Stimulated activated CD4-positive, alpha-beta T cell treated with anti-CD3 and anti-CD28 coated beads, Interleukin-4, amount 100 ng/mL, for 48 hours (primary cell): ENCODE data around the gene RB1.
"Not testable (repeated sequence)": the region's sequence is repeated elsewhere in the genome, so short reads cannot be mapped to it uniquely, and the experiment has no call there.

Experiments
- DNase-seq, 2 donors: peaks; one replicate each; pipeline ENCODE4 v3.0.0-alpha.2; 2020; ENCODE audit warnings: low read depth in 2 of 2

Gene RB1

DNA sequence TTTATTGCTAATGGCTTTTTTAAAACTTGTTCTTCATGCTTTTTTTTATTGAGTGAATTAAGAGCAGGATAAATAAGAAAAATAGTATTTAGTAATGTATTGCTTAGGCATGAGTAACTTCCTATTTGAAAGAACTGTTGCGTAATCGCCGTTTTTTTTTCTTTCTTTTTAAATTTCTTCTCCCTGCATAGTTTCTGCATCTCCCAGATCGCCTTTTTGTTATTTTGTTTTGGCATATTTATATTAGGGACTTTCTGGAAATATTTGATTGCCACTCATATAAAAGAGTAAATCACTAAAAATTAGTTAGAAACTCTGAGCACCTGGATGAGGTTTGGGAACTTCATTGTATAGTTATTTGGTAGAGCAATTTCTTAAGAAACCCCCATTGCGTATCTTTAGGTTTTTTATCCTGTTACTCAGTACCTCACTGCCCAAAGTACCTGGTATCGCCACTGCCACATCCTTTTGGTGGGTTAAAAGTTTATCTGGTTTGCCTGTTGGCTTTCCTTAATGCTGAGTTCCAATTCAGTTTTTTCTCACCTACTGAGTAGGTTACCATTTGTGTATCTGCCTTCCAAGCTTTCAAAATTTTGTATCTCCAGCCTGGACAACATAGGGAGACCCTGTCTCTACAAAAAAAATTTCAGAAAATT is 145.5 kb downstream of the RB1 start:
- DNase-seq, result no peak

DNA sequence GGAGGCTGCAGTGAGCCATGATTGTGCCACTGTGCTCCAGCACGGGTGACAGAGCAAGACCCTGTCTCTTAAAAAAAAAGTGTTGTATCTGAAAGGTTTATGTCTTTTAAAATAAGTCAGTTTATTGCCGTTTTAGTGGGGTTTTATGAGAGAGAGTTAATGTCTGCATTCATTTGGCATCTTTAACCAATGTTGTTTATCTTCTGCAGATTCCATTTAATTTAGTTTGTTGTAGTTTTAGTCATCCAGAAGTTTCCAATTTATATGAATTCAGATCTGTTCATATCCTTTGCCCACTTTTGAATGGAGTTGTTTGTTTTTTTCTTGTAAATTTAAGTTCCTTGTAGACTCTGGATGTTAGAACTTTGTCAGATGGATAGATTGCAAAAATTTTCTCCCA is 146.1 kb downstream of the RB1 start:
- no peak for DNase-seq

DNA sequence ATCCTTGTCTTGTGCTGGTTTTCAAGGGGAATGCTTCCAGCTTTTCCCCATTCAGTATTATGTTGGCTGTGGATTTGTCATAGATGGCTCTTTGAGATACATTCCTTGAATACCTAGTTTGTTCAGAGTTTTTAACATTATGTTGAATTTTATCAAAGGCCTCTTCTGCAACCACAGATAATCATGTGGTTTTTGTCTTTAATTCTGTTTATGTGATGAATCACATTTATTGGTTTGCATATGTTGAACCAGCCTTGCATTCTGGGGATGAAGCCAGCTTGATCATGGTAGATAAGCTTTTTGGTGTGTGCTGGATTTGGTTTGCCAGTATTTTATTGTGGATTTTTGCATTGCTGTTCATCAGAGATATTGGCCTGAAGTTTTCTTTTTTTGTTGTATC is 147.6 kb downstream of the RB1 start:
- DNase-seq, result not testable (repeated sequence)

DNA sequence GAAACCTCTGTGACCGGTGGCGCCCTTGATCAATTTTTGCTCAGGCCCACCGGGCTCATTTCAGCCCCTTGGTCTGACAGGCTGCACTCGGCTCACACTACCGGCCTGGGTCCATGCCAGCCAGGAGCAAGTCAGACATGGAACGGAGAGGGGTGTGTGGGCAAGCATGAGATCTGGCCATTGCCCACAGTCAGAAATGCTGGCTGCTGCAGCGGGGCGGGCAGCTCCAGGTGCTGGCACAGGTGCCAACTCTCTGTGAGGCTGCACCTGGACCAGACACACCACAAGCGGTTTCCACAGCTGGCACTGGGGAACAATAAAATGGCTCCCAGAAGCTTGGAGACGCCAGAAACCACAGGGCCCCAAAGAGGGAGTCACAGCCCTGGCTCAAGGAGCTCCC is 153.0 kb downstream of the RB1 start:
- no peak for DNase-seq

GRCh38 chr13:48457578-48458242 is 154.2 kb downstream of the RB1 start:
- DNase-seq, result no peak

DNA sequence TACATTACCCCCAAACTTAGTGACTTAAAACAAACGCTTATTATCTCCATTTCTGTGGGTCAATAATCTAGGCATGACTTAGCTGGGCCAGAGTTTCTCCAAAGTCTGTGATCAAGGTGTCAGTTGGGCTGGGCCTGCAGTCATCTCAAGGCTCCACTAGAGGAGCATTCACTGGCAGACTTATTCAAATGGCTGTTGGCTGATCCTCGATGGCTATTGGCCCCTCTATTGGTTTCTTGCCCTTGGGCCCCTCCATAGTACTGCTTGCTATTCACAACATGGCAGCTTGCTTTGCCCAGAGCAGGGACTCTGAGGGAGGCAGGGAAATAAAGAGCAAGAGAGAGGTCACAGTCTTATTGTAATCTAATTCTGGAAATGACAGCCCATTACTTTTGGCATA is 171.7 kb downstream of the RB1 start:
- no peak for DNase-seq

DNA sequence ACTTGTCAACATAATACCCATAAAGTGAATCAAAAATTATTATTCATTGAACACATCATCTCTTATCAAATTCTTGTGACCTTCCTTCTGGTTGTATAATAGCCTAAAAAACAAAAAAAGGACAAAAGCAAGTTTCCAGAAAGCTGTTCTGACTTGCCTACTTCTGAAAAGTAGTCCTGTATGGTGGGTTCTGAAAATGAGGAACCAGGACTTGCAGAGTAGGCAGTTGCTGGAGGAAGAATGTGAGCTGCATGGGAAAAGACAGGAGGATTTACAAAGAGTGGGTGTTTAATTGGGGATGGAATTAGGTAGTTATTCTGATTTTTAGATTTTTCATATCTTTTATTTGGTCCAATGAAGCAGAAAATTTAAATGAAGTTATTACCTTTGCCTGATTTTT is 172.7 kb downstream of the RB1 start:
- no peak for DNase-seq

- DNase-seq, result no peak
Observed at GRCh38 chr13:48476686-48477085, 173.1 kb downstream of the RB1 start.

- no peak for DNase-seq
Observed at GRCh38 chr13:48477191-48477855, 173.8 kb downstream of the RB1 start.

GRCh38 chr13:48478391-48478790 is 174.8 kb downstream of the RB1 start:
- no peak for DNase-seq

- DNase-seq, result no peak
Observed at GRCh38 chr13:48483575-48483974, 180.0 kb downstream of the RB1 start.

DNA sequence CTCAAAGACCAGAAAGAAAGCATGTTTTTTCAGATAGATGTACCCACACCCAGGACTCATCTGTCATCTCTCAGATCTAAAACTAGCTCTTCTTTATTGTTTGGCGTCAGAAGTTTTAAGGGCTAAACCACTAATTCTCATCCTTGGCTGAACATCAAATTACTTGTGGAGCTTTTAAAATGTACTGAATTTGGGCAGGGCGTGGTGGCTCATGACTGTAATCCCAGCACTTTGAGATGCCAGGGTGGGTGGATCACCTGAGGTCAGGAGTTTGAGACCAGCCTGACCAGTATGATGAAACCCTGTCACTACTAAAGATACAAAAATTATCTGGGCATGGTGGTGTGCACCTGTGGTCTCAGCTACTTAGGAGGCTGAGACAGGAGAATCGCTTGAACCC is 181.9 kb downstream of the RB1 start:
- DNase-seq, result no peak

- DNase-seq, result no peak
Observed at GRCh38 chr13:48486362-48486761, 182.8 kb downstream of the RB1 start.

DNA sequence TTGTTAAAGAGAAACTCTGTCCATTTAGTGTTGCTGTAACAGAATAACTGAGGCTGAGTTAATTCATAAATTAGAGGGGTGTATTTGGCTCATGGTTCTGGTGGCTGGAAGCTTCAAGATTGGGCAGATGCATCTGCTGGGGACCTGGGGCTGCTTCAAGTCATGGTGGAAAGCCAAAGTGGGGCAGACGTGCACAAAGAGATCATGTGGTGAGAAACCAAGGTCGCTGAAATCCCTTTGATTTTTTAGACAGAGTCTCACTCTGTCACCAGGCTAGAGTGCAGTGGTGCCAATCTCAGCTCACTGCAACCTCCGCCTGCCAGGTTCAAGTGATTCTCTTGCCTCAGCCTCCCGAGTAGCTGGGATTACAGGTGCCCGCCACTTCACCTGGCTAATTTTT is 183.3 kb downstream of the RB1 start:
- no peak for DNase-seq

- DNase-seq, result no peak
Observed at GRCh38 chr13:48487968-48488367, 184.4 kb downstream of the RB1 start.

DNA sequence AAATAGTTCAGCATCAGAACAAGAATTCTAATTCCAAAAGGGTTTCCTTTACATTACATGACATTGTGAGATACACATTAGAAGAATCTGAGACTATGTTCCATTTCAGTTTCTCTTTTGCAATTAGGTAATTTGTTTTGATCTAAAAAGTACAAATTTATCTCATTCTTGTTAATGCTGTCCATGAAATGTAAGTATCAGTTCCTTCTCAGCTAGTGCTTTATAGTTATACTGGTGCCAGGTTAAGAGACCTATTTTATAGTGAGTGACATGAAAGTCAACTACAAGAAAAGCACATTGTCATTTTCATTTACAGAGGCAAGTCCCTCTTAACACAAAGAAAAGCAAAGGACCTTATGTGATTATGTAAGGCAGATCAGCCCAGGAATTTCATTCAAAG is 185.4 kb downstream of the RB1 start:
- DNase-seq, result no peak

DNA sequence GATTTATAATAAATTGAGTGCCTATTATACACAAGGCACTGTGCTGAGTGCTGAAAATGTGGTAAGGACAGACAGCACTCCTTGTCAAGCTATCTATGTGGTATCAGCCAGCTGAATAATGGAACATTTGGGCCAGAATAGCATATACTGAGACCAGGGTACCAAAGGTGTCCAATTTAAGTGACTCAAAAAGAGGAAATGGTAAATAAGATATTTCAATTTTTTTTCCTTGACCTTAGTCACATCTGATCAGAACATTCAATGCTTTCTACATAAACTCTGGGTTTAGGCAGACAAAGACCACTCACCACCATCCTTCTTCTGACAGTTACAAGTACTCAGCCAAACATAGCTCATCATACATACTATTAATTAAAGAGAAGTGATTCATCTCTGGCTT is 186.1 kb downstream of the RB1 start:
- DNase-seq, result no peak

- DNase-seq, result no peak
Observed at GRCh38 chr13:48490241-48490640, 186.7 kb downstream of the RB1 start.

DNA sequence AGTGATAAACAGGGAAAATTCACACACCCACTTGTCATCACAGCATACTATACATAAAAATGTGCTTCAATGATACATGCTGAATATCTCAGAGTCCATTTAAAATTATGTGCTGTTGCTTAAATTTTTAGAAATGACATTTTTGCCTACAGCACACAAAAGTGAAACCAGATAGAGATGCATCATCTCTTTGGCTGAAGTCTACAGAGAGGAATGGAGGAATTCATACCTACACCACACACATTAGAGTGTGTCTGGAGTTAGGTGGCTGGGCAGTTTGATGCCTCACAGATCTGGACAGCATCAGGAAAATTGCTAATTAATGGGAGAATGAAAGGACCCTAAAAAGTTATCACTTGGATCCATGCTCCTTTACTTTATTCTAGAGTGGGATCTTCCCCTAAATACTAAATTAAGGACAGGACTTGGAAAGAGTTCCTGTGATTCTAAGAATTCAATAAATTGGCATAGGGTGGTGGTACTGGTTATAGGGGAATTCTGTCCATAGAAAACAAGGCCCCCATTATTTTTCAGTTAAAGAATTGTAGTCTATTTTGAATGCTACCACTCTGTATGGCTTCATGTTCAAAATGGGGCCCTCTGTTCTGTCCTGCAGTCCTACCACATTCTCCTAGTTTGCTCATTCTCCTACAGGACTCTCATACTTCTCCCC is 188.0 kb downstream of the RB1 start:
- no peak for DNase-seq

DNA sequence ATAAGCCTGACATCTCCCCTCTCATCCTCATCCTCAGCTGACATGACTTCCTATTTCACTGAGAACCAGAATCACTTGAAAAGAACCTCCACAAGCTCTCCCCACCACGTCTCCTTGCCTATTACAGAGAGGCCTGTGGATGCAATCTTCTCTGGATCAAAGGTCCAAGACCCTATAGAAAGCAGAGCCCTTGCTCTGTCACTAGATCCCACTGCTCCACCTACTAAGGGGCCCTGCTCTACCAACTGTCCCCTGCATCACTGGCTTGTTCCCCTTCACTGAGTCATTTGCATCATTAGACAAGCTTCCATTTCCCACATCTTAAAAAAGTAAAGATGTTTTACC is 188.5 kb downstream of the RB1 start:
- DNase-seq, result no peak

GRCh38 chr13:48492470-48493065 is 189.0 kb downstream of the RB1 start:
- peak; percentile 38 to 55 for DNase-seq

DNA sequence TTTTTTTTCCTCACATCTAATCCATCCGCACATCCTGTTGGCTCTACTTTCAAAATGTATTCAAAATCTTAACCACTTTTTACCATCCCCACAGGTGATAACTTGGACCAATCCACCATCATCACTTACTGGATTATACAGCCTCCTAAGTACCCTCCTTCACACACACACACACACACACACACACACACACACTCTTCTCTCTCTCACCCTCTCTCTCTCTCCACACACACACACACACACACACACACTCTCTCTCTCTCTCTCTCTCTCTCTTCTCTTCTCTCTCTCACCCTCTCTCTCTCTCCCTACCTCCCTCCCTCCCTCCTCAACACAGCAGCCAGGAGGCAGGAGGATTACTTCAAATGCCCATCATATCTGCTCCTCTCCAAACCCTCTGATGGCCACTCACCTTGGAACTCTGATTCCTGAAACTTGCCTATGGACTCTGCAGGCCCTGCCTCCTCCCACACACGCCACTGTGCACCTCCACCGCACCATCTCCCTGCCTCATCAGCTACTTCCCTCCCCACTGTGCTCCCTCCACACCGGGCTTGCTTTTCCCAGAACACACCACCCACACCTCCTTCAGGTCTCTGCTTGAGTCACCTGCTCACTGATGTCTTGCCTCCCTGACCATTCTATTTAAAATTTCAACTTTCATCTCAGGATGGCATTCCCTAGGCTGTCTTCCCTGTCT is 189.7 kb downstream of the RB1 start:
- DNase-seq, result no peak
